DMS53 treated with DMSO at 0.1 percent for 48 hours (cell line): ENCODE measurements around the gene HGD.

Experiments used
- DNase-seq: peaks from one replicate; lab custom pipeline; 2025; ENCODE audit not compliant: unreplicated experiment; lab: John Stamatoyannopoulos, UW

Gene HGD

GRCh38 chr3:120596116-120596852 lies 85.8 kb downstream of the HGD start, which contains the start of gene NDUFB4:
TSS of gene NDUFB4 (plus strand) at chr3:120596336. CDS start at chr3:120596360, 24 bp downstream.
- peak; percentile 97 for DNase-seq

- no peak for DNase-seq
Observed at GRCh38 chr3:120595788-120596115, 86.3 kb downstream of the HGD start.

- DNase-seq = no peak
Observed at GRCh38 chr3:120587332-120587975, 94.6 kb downstream of the HGD start.
